SW 1271 (cell line): ENCODE measurements around the gene PACSIN2.
"Not testable (repeated sequence)": the region's sequence is repeated elsewhere in the genome, so short reads cannot be mapped to it uniquely, and the experiment has no call there.

ENCODE experiments used
- DNase-seq, 2 experiments: peaks; one replicate each; lab custom pipeline; 2025; lab: John Stamatoyannopoulos, UW

Gene PACSIN2

GRCh38 chr22:43014869-43015676 lies at the start of gene PACSIN2:
TSS of gene PACSIN2 (minus strand) at chr22:43015149. CDS start at chr22:42912080, 103,069 bp downstream.
- peak; percentile 82 to 92 for DNase-seq

GRCh38 chr22:43060183-43060582 lies 45.2 kb upstream of the PACSIN2 start:
- no peak for DNase-seq

- no peak for DNase-seq
These were observed 42.7 kb upstream of the PACSIN2 start for GRCh38 chr22:43057641-43058040.

GRCh38 chr22:43053176-43053575 lies 38.2 kb upstream of the PACSIN2 start:
- DNase-seq: no peak

GRCh38 chr22:43050995-43051394 lies 36.0 kb upstream of the PACSIN2 start:
- no peak for DNase-seq

- no peak for DNase-seq
These were observed 32.7 kb upstream of the PACSIN2 start for GRCh38 chr22:43047605-43048004.

- DNase-seq: no peak
These were observed 29.4 kb upstream of the PACSIN2 start for GRCh38 chr22:43044290-43044712.

- no peak for DNase-seq
These were observed 27.3 kb upstream of the PACSIN2 start for GRCh38 chr22:43042101-43042780.

GRCh38 chr22:43039800-43040199 lies 24.9 kb upstream of the PACSIN2 start:
- DNase-seq: no peak

GRCh38 chr22:43038325-43038724 lies 23.4 kb upstream of the PACSIN2 start:
- no peak for DNase-seq

- no peak for DNase-seq
These were observed 21.4 kb upstream of the PACSIN2 start for GRCh38 chr22:43036282-43036829.

- no peak for DNase-seq
These were observed 20.3 kb upstream of the PACSIN2 start for GRCh38 chr22:43035250-43035649.

GRCh38 chr22:43031617-43032016 lies 16.7 kb upstream of the PACSIN2 start:
- DNase-seq: no peak

GRCh38 chr22:43018615-43019014 lies 3.7 kb upstream of the PACSIN2 start:
- no peak for DNase-seq

GRCh38 chr22:43017525-43018460 lies 2.8 kb upstream of the PACSIN2 start:
- no peak for DNase-seq

GRCh38 chr22:43016150-43016549 lies 1.2 kb upstream of the PACSIN2 start:
- DNase-seq: not testable (repeated sequence)

- DNase-seq: no peak
These were observed 711 bp upstream of the PACSIN2 start for GRCh38 chr22:43015677-43016042.

- peak in 1 of 2 experiments; percentile 27 for DNase-seq
These were observed 557 bp downstream of the PACSIN2 start for GRCh38 chr22:43014316-43014868.

GRCh38 chr22:43013355-43014315 lies 1.3 kb downstream of the PACSIN2 start:
- DNase-seq: no peak

- DNase-seq: no peak
These were observed 2.6 kb downstream of the PACSIN2 start for GRCh38 chr22:43012390-43012789.
